GM04504 (cell line): ENCODE data around the gene SLC24A4.
A peak's percentile ranks its signal among the peaks of the same experiment; 100 is the strongest.

Experiments used
- DNase-seq: peaks from one replicate; pipeline ENCODE4 v3.0.0-alpha.2; 2012; ENCODE audit warnings: low read depth

The SLC24A4 gene

GRCh38 chr14:92437729-92438285 lies 114.8 kb downstream of the SLC24A4 start:
- DNase-seq: no peak

GRCh38 chr14:92439537-92440344 lies 116.8 kb downstream of the SLC24A4 start:
- DNase-seq: no peak

- DNase-seq: no peak
Observed at GRCh38 chr14:92440345-92441003, 117.5 kb downstream of the SLC24A4 start.

- no peak for DNase-seq
Observed at GRCh38 chr14:92441751-92442504, 119.0 kb downstream of the SLC24A4 start.

GRCh38 chr14:92443167-92443566 lies 120.2 kb downstream of the SLC24A4 start:
- DNase-seq: no peak

- no peak for DNase-seq
Observed at GRCh38 chr14:92443741-92444140, 120.8 kb downstream of the SLC24A4 start.

GRCh38 chr14:92446771-92447170 lies 123.8 kb downstream of the SLC24A4 start:
- DNase-seq: no peak

- no peak for DNase-seq
Observed at GRCh38 chr14:92447416-92448197, 124.6 kb downstream of the SLC24A4 start.

- DNase-seq: no peak
Observed at GRCh38 chr14:92448786-92449185, 125.8 kb downstream of the SLC24A4 start.

- DNase-seq: no peak
Observed at GRCh38 chr14:92449404-92450181, 126.6 kb downstream of the SLC24A4 start.

- DNase-seq: no peak
Observed at GRCh38 chr14:92450351-92451070, 127.5 kb downstream of the SLC24A4 start.

- no peak for DNase-seq
Observed at GRCh38 chr14:92451245-92451644, 128.3 kb downstream of the SLC24A4 start.

- DNase-seq: no peak
Observed at GRCh38 chr14:92451755-92452154, 128.8 kb downstream of the SLC24A4 start.

- DNase-seq: no peak
Observed at GRCh38 chr14:92452471-92452870, 129.5 kb downstream of the SLC24A4 start.

- DNase-seq: no peak
Observed at GRCh38 chr14:92453691-92454090, 130.7 kb downstream of the SLC24A4 start.

- no peak for DNase-seq
Observed at GRCh38 chr14:92455231-92455630, 132.3 kb downstream of the SLC24A4 start.

- peak; percentile 53 for DNase-seq
Observed at GRCh38 chr14:92456215-92457015, 133.4 kb downstream of the SLC24A4 start.

GRCh38 chr14:92457016-92457565 lies 134.1 kb downstream of the SLC24A4 start:
- DNase-seq: no peak
